NCI-H1930 (cell line): Measurements from ENCODE around the gene SLC39A7.

ENCODE experiments used
- DNase-seq, 2 experiments: peaks; one replicate each; lab custom pipeline; 2025; lab: John Stamatoyannopoulos, UW

SLC39A7 gene

DNA sequence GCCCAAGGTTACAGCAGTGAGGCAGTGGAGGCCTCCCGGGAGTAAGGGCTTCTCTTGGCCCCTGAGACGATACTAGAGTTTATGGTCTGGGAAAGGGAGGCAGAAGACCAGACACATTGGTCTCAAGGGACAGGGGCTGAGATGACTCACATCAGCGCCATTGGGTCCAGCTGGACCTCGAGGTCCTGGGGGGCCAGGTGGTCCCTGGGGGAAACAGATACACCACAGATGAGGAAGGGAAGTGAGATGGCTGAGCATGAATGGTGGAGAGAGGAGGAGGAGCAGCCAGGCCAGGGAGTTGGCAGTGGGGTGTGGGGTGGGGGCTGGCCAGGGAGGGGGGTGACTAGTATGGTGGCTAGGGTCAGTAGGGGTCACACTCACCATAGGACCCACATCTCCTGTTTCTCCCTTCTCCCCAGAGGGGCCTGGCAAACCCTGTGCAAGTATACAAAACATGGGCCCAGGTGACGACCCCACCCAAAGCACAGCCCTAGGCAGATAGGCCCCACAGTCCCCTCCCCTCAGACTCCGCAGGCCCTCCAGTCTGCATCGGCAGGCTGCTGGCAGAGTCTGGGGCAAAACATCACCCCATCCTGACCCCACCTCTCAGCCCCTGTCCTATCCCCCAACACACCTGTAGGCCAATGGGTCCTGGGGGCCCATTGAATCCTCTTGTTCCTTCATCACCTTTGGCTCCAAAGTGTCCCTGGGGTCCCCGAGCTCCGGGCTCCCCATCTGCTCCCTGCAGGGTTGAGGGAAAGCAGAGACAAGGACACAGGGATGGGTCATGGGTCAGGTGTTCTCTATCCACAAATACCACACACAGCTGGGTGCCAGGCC, 30.3 kb upstream of the SLC39A7 start:
- no peak for DNase-seq

DNA sequence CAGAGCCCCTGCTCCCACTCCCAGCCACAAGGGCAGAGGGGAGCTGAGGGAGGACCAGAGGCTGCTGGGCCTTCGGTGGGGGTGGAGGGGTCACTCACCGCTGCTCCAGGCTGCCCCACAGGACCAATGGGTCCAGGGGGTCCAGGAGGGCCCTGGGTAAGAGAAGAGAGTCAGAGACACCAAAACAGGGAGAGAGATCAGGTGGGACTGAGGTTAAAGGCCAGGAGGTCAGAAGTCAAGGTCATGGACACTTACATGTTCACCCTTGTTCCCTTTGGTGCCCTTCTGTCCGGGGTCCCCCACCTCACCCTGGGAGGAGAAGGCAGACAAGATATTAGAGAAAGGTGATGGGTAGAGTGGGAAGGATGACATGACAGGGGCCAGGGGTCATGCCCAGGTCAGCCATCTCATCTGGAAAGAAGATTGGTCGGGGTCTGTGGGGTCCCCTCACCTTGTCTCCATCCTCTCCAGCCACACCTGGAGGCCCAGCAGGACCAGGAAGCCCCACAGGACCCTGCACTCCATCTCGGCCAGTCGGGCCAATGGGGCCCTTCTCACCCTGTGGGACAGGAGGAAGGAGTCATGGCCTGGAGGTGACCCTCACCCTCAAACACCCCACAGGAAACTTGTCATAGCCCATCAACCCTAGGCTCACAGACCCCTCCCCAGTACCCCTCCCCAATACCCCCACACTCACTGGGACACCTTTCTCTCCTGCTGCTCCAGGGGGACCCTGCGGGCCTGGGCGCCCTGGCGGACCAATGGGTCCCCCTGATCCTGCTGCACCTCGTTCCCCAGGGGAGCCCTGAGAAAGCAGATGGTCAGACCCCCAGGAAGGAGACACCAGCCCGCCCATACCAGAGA, 29.4 kb upstream of the SLC39A7 start:
- DNase-seq: no peak

GRCh38 chr6:33171880-33172687, 28.6 kb upstream of the SLC39A7 start:
- DNase-seq: no peak

DNA sequence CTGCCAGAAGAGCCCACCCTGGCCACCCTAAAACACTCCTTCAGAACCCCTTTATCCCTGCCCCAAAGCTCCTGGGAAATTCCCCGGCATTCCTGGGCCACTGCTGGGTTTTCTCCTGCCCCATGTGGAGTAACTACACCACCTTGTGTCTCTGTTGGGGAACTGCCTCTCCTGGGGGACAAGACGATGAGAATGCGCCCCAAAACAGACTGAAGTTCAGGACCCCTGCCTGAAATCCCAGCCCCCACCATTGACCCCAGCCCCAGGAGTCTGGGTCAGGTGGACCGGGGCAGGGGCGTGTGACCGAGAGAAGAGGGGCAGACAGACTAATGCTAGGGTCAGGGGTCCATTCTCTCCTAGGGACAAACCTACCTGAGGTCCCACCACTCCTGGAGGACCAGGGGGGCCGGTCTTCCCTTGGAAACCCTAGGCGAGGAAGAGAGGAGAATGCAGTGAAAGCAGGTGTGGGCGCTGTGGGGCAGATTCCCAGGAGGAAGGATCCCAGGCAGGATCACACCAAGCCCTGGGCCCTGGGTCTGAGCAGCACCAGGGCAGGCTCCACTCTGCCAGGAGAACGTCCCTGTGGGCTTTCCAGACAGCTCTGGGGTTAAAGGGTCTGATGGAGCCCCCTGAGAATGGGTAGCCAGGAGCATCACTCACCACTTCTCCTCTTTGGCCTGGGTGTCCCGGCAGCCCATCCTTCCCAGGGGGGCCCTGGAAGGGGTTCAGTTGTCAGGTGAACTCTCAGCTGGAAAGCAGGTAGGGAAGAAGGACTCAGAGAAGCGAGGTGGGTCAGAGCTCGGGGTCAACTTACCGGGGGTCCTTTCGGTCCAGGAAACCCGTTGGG, 27.8 kb upstream of the SLC39A7 start:
- no peak for DNase-seq

DNA sequence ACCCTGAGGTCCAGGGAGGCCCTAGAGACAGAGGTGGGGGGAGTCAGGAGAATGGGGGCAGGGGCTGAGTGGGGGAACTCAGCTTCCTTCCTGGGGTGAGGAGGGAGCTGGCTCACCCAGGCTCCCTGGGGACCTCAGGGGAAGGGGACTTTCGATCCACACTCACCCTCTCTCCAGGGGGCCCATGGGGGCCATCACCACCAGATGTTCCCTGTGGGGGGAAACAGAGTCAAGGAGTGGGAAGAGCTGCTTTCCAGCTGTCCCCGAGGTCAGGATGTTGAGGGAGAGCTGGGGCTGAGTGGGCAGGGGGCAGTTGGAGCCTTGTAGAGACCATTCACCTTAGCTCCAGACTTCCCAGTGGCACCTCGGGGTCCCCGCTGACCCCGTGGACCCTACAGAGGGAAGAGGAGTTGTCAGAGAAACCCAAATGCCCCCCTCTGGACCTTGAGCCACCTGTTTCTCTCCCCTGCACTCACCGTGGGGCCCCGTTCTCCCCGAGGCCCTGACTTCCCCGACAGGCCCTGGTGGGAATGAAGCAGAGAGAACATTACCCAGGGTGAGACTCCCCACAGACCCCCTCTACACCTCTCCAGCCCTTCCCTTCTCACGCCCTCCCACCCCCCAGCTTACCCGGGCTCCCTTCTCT, 27.0 kb upstream of the SLC39A7 start:
- DNase-seq: no peak

DNA sequence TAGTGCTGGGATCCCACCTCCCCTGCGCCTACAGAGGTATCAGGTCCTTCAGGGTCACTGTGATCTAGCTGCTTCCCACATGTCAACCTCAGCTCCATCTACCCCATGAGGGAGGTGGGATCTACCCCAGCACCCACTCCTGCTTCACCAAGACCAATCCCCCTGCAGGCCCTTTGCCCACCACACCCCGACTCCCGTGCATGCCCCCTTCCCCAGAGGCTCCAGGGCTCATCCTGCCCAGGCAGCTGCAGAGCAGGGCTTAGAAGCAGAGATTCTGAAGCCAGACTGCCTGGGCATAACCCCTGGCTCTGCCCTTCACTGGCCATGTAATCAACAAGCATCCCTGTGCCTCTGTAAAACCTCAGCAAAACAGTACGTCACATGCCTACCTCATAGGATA, 25.9 kb upstream of the SLC39A7 start:
- no peak for DNase-seq

DNA sequence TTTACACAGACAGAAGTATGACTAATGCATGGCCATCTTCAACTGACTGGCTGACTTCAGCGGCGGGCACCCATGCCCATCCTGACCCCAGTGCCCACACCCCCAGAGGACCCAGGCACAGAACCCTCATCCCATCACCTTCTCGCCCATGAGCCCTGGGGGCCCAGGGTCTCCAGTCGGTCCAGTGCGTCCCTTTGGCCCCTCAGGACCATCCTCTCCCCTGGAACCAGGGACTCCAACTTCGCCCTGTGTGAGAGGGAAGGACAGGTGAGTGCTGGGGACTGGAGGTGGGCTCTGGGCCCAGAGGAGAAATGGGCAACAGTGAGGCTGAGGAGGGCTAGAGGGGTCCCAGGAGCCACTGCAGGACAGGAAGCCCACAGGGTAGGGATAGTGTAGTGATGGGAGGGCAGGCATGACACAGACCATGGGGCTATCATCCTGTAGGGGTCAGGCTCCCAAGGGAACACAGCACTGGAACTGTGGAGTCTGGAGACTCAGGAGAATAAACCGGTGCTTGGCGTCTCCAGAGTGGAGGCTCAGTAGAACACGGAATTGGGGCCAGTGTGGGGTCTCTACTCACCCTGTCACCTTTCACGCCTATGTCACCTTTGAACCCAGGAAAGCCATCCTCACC, 25.1 kb upstream of the SLC39A7 start:
- no peak for DNase-seq

- no peak for DNase-seq
Observed at GRCh38 chr6:33176906-33177305, 23.8 kb upstream of the SLC39A7 start.

DNA sequence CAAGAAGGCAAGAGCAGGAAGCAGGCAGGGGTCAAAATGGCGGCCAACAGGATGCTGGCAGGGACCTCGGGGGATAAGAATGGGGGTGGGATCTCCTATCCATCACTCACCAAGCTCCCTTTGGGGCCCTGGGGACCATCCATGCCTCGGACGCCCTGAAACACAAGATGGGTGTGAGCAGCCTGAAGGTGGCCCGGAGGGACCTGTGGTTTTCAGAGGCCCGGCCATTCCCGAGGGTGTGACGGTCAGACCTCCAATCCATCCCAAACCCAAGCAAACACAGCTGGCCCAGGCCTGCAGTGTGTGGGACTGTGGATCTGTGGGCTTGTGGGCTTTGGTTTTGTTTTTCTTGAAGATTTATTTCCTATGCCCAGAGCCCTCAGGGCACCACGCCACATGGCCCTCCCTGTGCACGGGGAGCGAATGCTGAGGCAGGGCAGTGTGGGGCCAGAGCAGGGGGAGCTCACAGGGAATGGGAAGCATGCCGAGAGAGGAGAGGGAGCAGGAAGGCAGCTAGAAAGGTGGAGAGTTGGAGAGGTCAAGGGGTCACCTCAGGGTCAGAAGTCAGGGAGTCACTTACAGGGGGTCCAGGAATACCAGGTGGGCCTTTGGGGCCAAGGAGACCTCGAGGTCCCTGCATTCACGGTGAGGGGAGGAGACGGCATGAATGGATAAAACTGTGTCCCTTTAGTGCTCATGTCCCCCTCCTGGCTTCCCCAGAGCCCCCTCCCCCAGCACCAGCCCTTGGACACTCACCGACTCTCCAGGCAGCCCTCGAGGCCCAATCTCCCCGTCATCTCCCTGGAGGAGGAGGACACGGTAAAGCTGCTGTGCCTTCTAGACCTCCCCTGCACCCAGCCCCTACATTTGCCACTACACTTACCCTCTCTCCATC, 22.9 kb upstream of the SLC39A7 start:
- no peak for DNase-seq

DNA sequence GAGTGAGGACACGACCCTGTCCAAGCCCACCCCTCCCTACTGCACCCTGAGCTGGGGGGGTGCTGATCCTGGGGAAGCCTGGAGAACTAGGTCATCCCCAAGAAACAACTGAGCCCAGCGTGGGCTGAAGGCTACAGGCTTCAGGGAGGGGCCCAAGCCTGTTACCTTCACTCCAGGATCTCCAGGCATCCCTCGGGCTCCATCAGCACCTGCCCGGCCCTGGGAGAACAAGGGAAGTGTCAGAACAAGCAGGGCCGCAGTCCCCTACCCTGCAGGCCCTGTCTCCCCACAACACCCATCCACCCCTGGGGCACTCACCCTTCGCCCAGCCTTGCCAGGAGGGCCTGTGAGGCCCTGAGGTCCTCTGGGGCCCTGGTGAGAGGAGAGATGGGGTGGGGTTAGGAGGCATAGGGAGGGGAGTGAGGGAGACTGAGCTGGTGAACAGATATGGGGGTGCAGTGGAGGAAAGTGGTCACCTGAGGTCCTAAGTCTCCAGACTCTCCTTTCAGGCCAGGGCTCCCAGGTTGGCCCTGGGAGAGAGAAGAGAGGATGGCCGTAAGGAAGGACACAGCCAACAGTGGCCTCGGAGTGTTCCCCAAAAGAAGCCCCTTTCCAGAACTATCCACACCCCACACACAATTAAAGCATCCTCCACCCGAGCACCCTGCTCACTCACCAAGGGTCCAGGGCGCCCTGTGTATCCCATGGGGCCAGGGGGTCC, 21.8 kb upstream of the SLC39A7 start:
- DNase-seq: no peak

- no peak for DNase-seq
Observed at GRCh38 chr6:33181141-33181540, 19.5 kb upstream of the SLC39A7 start.

DNA sequence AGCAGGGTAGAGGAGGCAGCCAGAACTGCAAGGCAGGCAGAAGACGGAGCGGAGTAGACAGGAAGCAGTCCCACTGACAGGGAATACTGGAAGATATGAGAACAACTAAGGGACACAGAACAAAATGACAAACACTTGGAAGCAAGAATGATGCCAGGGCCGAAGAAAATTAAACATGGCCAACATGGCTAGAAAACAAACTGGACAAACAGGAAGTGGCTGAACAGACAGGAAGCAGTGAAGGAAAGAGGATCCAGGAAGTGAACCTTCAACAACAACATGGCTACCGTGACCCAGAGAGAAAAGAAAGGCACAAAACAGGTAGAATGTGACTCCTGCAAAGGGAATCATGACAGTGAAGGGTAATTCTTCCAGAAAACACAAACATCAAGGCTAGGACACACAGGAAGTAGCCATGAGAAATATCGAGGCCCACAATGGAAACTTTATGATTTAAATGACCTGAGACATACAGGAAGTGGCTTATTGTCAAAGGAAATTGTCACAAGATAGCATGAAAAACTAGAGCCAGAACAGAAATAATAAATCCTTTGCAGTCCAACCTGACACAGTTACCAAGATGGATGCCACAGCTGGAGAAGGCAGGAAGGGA, 17.5 kb upstream of the SLC39A7 start:
- no peak for DNase-seq

DNA sequence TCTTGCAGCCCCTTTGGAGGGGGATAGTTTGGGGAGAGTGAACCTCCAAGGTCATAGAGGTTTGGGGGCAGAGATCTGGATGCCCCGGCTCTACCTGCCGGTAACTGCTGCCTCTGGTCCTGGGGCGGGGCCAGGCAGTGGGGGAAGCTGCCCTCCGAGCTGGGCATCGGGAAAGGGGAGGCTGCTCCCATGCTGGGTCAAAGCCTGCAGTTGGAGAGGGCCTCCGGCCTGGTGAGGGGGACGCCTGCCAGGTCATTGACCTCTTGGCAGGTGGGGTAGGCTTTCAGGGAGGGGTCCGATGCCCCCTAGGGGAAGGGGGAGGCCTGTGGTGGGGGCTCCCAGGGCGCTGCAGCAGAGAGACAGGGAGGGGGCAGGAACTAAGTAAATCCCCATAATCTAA, 15.5 kb upstream of the SLC39A7 start:
- no peak for DNase-seq

DNA sequence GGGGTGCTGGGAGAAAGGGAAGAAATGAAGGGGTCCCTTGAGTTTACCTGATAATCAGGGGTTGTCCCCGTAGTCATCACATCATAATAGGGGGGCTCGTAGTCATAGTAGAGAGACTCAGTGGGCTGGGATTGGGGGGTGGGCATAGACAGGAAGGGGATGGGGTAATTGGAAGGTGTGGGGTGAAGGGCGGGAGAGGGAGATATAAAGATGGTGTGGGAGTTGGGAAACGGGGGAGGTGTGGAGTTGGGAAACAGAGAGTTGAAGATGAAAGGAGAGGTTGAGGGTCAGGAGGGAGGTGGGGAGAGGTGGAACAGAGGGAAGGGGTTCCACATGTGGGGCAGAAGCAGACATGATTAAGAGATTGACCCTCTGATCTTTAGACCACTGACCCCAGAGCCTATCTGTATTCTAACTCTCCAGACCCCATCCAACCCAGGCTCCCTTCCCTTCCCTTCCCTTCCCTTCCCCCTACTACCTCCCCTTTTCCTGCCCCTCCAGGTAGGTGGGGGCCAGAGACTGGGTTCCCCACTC, 14.9 kb upstream of the SLC39A7 start:
- no peak for DNase-seq

DNA sequence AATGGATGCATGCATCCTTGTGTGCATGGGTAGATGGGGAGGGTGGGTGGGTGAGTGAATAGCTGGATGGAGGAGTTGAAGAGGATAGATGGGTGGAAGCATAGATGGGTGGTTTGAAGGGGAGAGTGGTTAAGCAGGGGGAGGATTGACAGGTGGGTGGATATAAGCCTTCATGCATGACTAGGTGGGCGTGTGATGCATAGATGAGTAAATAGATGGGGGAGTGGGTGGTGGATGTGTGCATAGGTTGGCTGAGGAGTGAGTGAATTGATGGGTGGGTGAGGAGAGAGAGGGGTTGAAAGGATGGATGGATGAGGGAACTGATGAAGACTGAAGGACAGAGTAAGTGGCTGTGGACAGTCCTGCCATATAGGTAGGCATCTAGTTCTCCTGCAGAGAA, 12.9 kb upstream of the SLC39A7 start:
- no peak for DNase-seq

DNA sequence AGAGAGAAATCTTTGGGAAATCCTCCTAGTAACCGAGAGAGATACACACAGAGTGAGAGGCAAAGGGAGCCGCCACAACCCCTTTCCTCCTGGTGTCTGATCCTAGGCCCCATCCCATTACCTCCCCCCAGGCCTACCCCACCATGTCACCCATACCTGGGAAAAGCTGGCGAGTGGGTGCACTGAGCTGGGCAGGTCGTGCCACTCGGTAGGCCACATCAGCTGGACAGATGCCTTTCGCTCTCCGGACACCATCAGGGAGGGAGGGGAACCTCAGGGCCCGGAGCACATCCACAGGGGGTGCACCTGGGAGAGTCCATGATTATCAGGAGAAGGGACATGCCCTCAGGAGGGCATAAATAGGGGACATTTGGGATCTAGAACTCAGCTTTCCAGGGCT, 11.5 kb upstream of the SLC39A7 start:
- no peak for DNase-seq

DNA sequence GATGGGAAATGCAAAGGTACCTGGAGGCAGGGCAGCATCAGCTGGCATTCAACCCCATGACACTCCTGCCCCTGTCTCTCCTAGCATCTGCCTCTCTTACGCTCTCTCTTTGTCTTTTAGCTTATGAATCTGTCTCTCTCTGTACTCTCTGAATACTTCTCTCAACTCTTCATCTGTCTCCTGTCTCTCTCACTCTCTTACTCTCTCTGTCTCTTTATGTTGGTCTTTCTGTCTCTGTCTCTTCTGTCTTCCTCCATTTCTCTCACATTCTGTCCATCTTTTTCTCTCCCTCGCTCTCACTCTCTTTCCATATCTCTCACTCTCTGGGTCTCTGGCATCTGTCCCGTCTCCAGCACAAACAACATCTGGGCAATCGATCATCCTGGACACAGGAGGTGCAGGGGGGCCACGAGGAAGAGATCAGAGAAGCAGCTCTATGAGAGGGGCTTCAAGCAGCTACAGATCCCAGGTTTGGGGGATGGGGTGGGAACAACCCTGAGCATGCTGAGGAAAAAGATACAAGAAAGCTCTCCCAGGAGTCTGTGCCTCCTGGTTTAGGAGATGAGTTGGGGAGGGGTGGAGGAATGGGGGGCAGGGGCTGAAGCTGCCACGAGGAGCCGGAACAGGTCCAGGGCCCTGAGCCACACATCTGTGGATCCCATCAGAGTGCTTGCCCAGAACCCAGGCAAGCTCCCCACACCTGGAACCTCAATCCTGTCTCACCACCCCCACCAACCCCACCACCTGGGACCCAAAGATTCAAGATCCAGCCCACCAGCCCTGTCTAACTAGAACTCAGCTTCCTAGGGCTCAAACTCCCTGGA, 10.8 kb upstream of the SLC39A7 start:
- no peak for DNase-seq
